SU-DHL-6 (cell line): ENCODE results near the gene TMEM52B.

Experiments
- CTCF ChIP-seq: fragments of 200-600 bp; sonication (generic); IDR thresholded peaks from one replicate; pipeline ENCODE4 v1.5.1; 2017; ENCODE audit warnings: antibody characterized with exemption, mild to moderate bottlenecking, low read length, moderate library complexity; ENCODE audit not compliant: insufficient read depth, poor library complexity, severe bottlenecking
- EZH2phosphoT487 ChIP-seq: fragments of 200-600 bp; sonication (generic), shearing (Covaris generic); conservative IDR thresholded peaks from 2 replicates; pipeline ENCODE4 v1.6.1; 2018; ENCODE audit warnings: mild to moderate bottlenecking, antibody characterized with exemption, low read length, moderate library complexity, mixed read lengths

GRCh38 chr12:10205220-10205807 is 26.5 kb downstream of the TMEM52B start:
- no peak for TF ChIP-seq CTCF
- no peak for TF ChIP-seq EZH2phosphoT487
